ENCODE results near the gene OR2A5.

GRCh38 chr7:144069511-144069910, 20.8 kb downstream of the OR2A5 start, which contains the start of gene OR2A25:
- TF ChIP-seq CTCF (IDR thresholded peaks at IDR 0.05; ENCODE audit: poor library complexity, severe bottlenecking), result no peak
- no peak for TF ChIP-seq POLR2AphosphoS5 (IDR thresholded peaks at IDR 0.05)
- TF ChIP-seq TAF1 (IDR thresholded peaks at IDR 0.05; ENCODE audit: low read depth), result no peak
- TF ChIP-seq REST (IDR thresholded peaks at IDR 0.05; ENCODE audit: borderline replicate concordance), result no peak
- TF ChIP-seq SMC3 (conservative IDR thresholded peaks at IDR 0.05; ENCODE audit: poor library complexity), result no peak
- no peak for TF ChIP-seq EZH2 (IDR thresholded peaks at IDR 0.05; ENCODE audit: borderline replicate concordance, insufficient read depth, low read length, poor library complexity, severe bottlenecking)
- TF ChIP-seq RAD21 (conservative IDR thresholded peaks at IDR 0.05), result no peak
